Measurements from ENCODE around the gene LRMDA. TPM values are rescaled to one million over a fixed set of nuclear protein-coding genes. Genes with fewer than 3 reads are reported as not detected.

Gene LRMDA
- total and polyA plus RNA-seq, 2 of the 8 experiments (the other 6 are each of a cell fraction or from before 2014, with no cell fraction given): 0.86 to 2.8 TPM

- no peak overlapping the region for H3K18ac ChIP-seq (ENCODE audit: extremely low read depth, low read length)
- H2BK12ac ChIP-seq (ENCODE audit: low read depth, low read length): no peak overlapping the region
- no peak overlapping the region for H2BK5ac ChIP-seq (ENCODE audit: low read depth, low read length)
- no peaks in the 10 kb centered on the region for H3K79me1 ChIP-seq (ENCODE audit: low read depth, low read length)
- H3K4me2 ChIP-seq (ENCODE audit: insufficient read depth in 1 of 2, low read depth in 2 of 2, low read length in 2 of 2): peak overlapping the region; percentile 51 to 67; a peak in 3 of 4 replicates
- H3K9me3 ChIP-seq (ENCODE audit: insufficient read depth in 2 of 2, low read depth in 1 of 2, low read length in 1 of 2): no peaks in the 10 kb centered on the region
- H3K27ac ChIP-seq (ENCODE audit: low read depth, low read length): no peak overlapping the region
- H3K27me3 ChIP-seq (replicated peaks in 1 of 4; ENCODE audit: control insufficient read depth in 3 of 4, extremely low read depth in 1 of 4, insufficient read depth in 3 of 4, low read length in 3 of 4): peaks cover 74 to 99% (median 86%) of the 10 kb centered on the region in 4 experiments
- H2BK15ac ChIP-seq (ENCODE audit: low read length): no peak overlapping the region
- POLR2A ChIA-PET (ENCODE audit: partially characterized antibody): interaction anchor here (1.1 kb wide), 1 partner anchor 20 kb away, joined by 3 read pairs; no protein-coding TSS in a partner anchor
- H4K8ac ChIP-seq (ENCODE audit: extremely low read depth, insufficient read depth, low read length): no peak overlapping the region
- TF ChIP-seq CBX5 (IDR thresholded peaks at IDR 0.05; ENCODE audit: low read depth, low read length) (no peak), TCF12 (IDR thresholded peaks at IDR 0.05; ENCODE audit: low read depth, low read length) (no peak), SUZ12 (IDR thresholded peaks at IDR 0.05; ENCODE audit: low read length) (no peak; the same call in 1 of the 2 replicates), RNF2 (IDR thresholded peaks at IDR 0.05; ENCODE audit: borderline replicate concordance, low read depth, low read length, missing control alignments, poor library complexity, severe bottlenecking) (peak; percentile 100), GABPA (IDR thresholded peaks at IDR 0.05; ENCODE audit: borderline replicate concordance, insufficient read depth, low read length) (no peak), POU5F1 (IDR thresholded peaks at IDR 0.05; ENCODE audit: low read depth, low read length) (no peak), EGR1 (IDR thresholded peaks at IDR 0.05; ENCODE audit: borderline replicate concordance, low read depth, low read length) (no peak), CBX8 (IDR thresholded peaks at IDR 0.05; ENCODE audit: borderline replicate concordance, low read depth, low read length) (peak; percentile 86; the same call in 1 of the 2 replicates), JUND (IDR thresholded peaks at IDR 0.05; ENCODE audit: low read length) (no peak), NANOG (IDR thresholded peaks at IDR 0.05; ENCODE audit: insufficient read depth, low read depth, low read length, poor library complexity, severe bottlenecking) (no peak), FOSL1 (IDR thresholded peaks at IDR 0.05; ENCODE audit: insufficient read depth, low read depth, low read length) (no peak)
- no peak overlapping the region for H2AK5ac ChIP-seq (ENCODE audit: low read depth, low read length)
- no peak overlapping the region for H3K9ac ChIP-seq (replicated peaks in 1 of 4; ENCODE audit: extremely low read depth in 1 of 4, low read depth in 3 of 4, low read length in 3 of 4)
- H3K36me3 ChIP-seq (ENCODE audit: control insufficient read depth in 2 of 4, insufficient read depth in 4 of 4, low read length in 3 of 4): peaks cover 0 to 5% (median 0%) of the 10 kb centered on the region in 4 experiments; a peak in 1 of 8 replicates
- no peaks in the 10 kb centered on the region for H3K79me2 ChIP-seq (ENCODE audit: control insufficient read depth in 1 of 2, insufficient read depth in 2 of 2, low read length in 2 of 2)
- H3K23me2 ChIP-seq (ENCODE audit: low read depth, low read length): peaks cover 29% of the 10 kb centered on the region; the same call in 1 of the 2 replicates
- H3K4ac ChIP-seq (replicated peaks; ENCODE audit: insufficient read length, low read depth, low read length): no peak overlapping the region
- H3K14ac ChIP-seq (ENCODE audit: insufficient read length): no peak overlapping the region
- H3K4me3 ChIP-seq (ENCODE audit: extremely low read depth in 1 of 4, insufficient read depth in 2 of 4, low read depth in 3 of 4, low read length in 4 of 4): peak overlapping the region in 2 of 4 experiments; percentile 6 to 62; a peak in 5 of 8 replicates
- CTCF ChIA-PET (ENCODE audit: partially characterized antibody): interaction anchor here (0.7 to 2.9 kb wide), 4 partner anchors 40 to 906 kb away, joined by 3 to 8 read pairs (median 5); no protein-coding TSS in a partner anchor
- no peak overlapping the region for H3K56ac ChIP-seq (replicated peaks; ENCODE audit: insufficient read length, low read depth, low read length)
- H3K4me1 ChIP-seq (replicated peaks in 1 of 4; ENCODE audit: control insufficient read depth in 3 of 4, insufficient read depth in 4 of 4, low read length in 3 of 4): peaks cover 0 to 45% (median 21%) of the 10 kb centered on the region in 4 experiments; a peak in 6 of 7 replicates
- no peak overlapping the region for H4K5ac ChIP-seq (ENCODE audit: insufficient read length, low read depth, low read length)
- no peak for FAIRE-seq
- peaks cover 5 to 16% of the 10 kb centered on the region in 2 experiments for H4K20me1 ChIP-seq (replicated peaks in 1 of 2; ENCODE audit: control insufficient read depth in 1 of 2, insufficient read depth in 2 of 2, low read length in 2 of 2)
- H3K23ac ChIP-seq (ENCODE audit: insufficient read length): no peak overlapping the region
- no peak overlapping the region for H2BK120ac ChIP-seq (replicated peaks; ENCODE audit: low read depth, low read length)
- DNase-seq (ENCODE audit: low read depth in 1 of 2, low spot score in 2 of 2): no peak
- H2BK20ac ChIP-seq (ENCODE audit: low read length): no peak overlapping the region
- H2AFZ ChIP-seq (ENCODE audit: low read length): no peak overlapping the region
- WGBS, 2 experiments (ENCODE audit: extremely low coverage in 1 of 2, insufficient coverage in 1 of 2, insufficient read length in 1 of 2, insufficient replicate concordance in 2 of 2, low coverage in 1 of 2, low lambda C conversion rate in 2 of 2, missing lambda C conversion rate in 1 of 2): 11% methylated on average over 19 of the region's 19 CpGs; no CpG with 5 or more reads in 1 of the 2 experiments
- no peak overlapping the region for H4K91ac ChIP-seq (replicated peaks; ENCODE audit: insufficient read length, low read length)
These were observed 33.8 kb upstream of the LRMDA start for GRCh38 chr10:75397496-75398199.
